Hepatocyte (in vitro differentiated cells): ENCODE measurements around the gene CNDP1.

ENCODE experiments used
- EZH2 ChIP-seq: fragments of 200-600 bp; sonication (generic); IDR thresholded peaks from 2 replicates; pipeline ENCODE4 v1.6.1; 2016; ENCODE audit warnings: antibody characterized with exemption, mild to moderate bottlenecking, borderline replicate concordance
- EZH2phosphoT487 ChIP-seq: fragments of 200-600 bp; sonication (generic); IDR thresholded peaks from one replicate; pipeline ENCODE4 v1.6.1; 2018; ENCODE audit warnings: antibody characterized with exemption, mild to moderate bottlenecking, low read depth, moderate library complexity; ENCODE audit not compliant: unreplicated experiment, severe bottlenecking
- TF ChIP-seq, protein P1 (sequence below): fragments of 200-600 bp; sonication (generic); IDR thresholded peaks from 2 replicates; pipeline ENCODE4 v1.5.1; 2016; ENCODE audit warnings: antibody characterized with exemption, mild to moderate bottlenecking; ENCODE audit not compliant: poor library complexity

DNA sequence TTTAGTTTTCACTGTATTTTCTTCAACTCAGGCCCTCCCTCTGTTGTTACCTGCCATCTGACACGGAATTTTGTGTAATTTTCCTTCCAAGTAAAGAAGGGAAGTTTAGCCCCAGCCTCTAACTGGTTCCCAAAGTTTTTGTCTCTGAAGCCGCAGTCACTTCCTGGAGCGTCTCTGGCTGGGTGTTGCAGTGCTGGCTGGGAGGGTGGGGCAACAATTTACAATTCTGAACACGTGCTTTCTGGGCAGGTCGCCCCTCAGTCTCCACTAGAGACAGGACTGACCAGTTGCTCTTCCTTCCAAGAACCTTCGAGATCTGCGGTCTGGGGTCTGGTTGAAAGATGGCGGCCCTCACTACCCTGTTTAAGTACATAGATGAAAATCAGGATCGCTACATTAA lies 34.7 kb upstream of the CNDP1 start:
- no peak for TF ChIP-seq EZH2
- TF ChIP-seq, protein P1, sequence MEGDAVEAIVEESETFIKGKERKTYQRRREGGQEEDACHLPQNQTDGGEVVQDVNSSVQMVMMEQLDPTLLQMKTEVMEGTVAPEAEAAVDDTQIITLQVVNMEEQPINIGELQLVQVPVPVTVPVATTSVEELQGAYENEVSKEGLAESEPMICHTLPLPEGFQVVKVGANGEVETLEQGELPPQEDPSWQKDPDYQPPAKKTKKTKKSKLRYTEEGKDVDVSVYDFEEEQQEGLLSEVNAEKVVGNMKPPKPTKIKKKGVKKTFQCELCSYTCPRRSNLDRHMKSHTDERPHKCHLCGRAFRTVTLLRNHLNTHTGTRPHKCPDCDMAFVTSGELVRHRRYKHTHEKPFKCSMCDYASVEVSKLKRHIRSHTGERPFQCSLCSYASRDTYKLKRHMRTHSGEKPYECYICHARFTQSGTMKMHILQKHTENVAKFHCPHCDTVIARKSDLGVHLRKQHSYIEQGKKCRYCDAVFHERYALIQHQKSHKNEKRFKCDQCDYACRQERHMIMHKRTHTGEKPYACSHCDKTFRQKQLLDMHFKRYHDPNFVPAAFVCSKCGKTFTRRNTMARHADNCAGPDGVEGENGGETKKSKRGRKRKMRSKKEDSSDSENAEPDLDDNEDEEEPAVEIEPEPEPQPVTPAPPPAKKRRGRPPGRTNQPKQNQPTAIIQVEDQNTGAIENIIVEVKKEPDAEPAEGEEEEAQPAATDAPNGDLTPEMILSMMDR, result no peak
- TF ChIP-seq EZH2phosphoT487, result no peak
